OCI-LY7 (cell line): Measurements from ENCODE around the gene IL5RA. TPM values are rescaled to one million over a fixed set of nuclear protein-coding genes. Genes with fewer than 3 reads are reported as not detected.

Source experiments
- BruUV-seq: library from RNA; stranded (reverse); fragments of 400-500 nt; replicated peaks from 2 replicates; lab custom pipeline; 2021; lab: Mats Ljungman, UMichigan
- CTCF ChIA-PET: fragments of 300-600 bp; sonication (Branson Sonifier 250); formaldehyde crosslinking; loops from one replicate; lab custom pipeline; 2022; ENCODE audit warnings: antibody characterized with exemption; ENCODE audit not compliant: unreplicated experiment; lab: Charles Lee
- POLR2A ChIA-PET: fragments of 300-600 bp; sonication (Branson Sonifier 250); formaldehyde crosslinking; loops from one replicate; lab custom pipeline; 2022; ENCODE audit warnings: antibody characterized with exemption; lab: Charles Lee
- DNase-seq: peaks from one replicate; pipeline ENCODE4 v3.0.0-alpha.2; 2015; ENCODE audit warnings: low spot score
- H2AFZ ChIP-seq: fragments of 200-600 bp; sonication (generic), shearing (Covaris generic); 2 replicates; pipeline ENCODE4 v1.6.1; 2014; ENCODE audit warnings: mild to moderate bottlenecking, antibody characterized with exemption, low read length, moderate library complexity
- H3K27ac ChIP-seq: fragments of 200-600 bp; sonication (generic); 2 replicates; pipeline ENCODE4 v1.5.1; 2014; ENCODE audit warnings: mixed run types, low read depth, mild to moderate bottlenecking, moderate library complexity, low read length, inconsistent platforms; ENCODE audit not compliant: poor library complexity, severe bottlenecking
- H3K36me3 ChIP-seq: fragments of 200-600 bp; sonication (generic); 2 replicates; pipeline ENCODE4 v1.6.1; 2014; ENCODE audit warnings: mild to moderate bottlenecking, antibody characterized with exemption, low read length, moderate library complexity, mixed read lengths; ENCODE audit not compliant: insufficient read depth
- H3K4me1 ChIP-seq: fragments of 200-600 bp; sonication (generic); 2 replicates; pipeline ENCODE4 v1.5.1; 2014; ENCODE audit warnings: mild to moderate bottlenecking, low read length; ENCODE audit not compliant: insufficient read depth, poor library complexity, severe bottlenecking
- H3K4me2 ChIP-seq: fragments of 200-600 bp; sonication (generic); 2 replicates; pipeline ENCODE4 v1.6.1; 2014; ENCODE audit warnings: mild to moderate bottlenecking, low read length
- H3K4me3 ChIP-seq: fragments of 200-600 bp; sonication (generic); 2 replicates; pipeline ENCODE4 v1.5.1; 2014; ENCODE audit warnings: mild to moderate bottlenecking, low read depth, low read length; ENCODE audit not compliant: poor library complexity, severe bottlenecking
- H3K79me2 ChIP-seq: fragments of 200-600 bp; sonication (generic); 2 replicates; pipeline ENCODE4 v1.6.1; 2016; ENCODE audit warnings: low read depth, mild to moderate bottlenecking, low read length, moderate library complexity, mixed read lengths; ENCODE audit not compliant: insufficient read depth
- H3K9me2 ChIP-seq: fragments of 200-600 bp; sonication (generic); 2 replicates; pipeline ENCODE4 v1.6.1; 2016; ENCODE audit warnings: mild to moderate bottlenecking, low read length, mixed read lengths; ENCODE audit not compliant: insufficient read depth
- H3K9me3 ChIP-seq: fragments of 200-600 bp; sonication (generic); 2 replicates; pipeline ENCODE4 v1.6.1; 2014; ENCODE audit warnings: mild to moderate bottlenecking, mixed run types, low read length, mixed read lengths
- H4K20me1 ChIP-seq: fragments of 200-600 bp; sonication (generic); 2 replicates; pipeline ENCODE4 v1.6.1; 2014; ENCODE audit warnings: mild to moderate bottlenecking, antibody characterized with exemption, low read length, moderate library complexity, mixed read lengths; ENCODE audit not compliant: insufficient read depth
- CTCF ChIP-seq: fragments of 200-600 bp; sonication (generic); conservative IDR thresholded peaks from 2 replicates; pipeline ENCODE4 v1.5.1; 2014; ENCODE audit warnings: mild to moderate bottlenecking, antibody characterized with exemption, low read length, moderate library complexity, mixed read lengths
- EZH2phosphoT487 ChIP-seq: fragments of 200-600 bp; sonication (generic); IDR thresholded peaks from 2 replicates; pipeline ENCODE4 v1.6.1; 2018; ENCODE audit warnings: low read depth, borderline replicate concordance, mild to moderate bottlenecking, mixed run types, antibody characterized with exemption, low read length, moderate library complexity, mixed read lengths
- intact Hi-C: fragments of 100-400 bp; cut with micrococcal nuclease; formaldehyde crosslinking; loops from one replicate; pipeline ENCODE4 v1.10.0; 2022; ENCODE audit not compliant: unreplicated experiment
- total RNA-seq, 2 experiments: library from RNA; depleted of rRNA in 1 of 2; stranded (reverse); fragments of >200 nt in 1 of 2; shearing (Covaris generic) in 1 of 2; gene quantifications; 2 replicates each; pipeline ENCODE4 v1.2.3, GENCODE V29; 2014 to 2022

Gene IL5RA
- total RNA-seq, 2 experiments from 2014 or later, result not detected

DNA sequence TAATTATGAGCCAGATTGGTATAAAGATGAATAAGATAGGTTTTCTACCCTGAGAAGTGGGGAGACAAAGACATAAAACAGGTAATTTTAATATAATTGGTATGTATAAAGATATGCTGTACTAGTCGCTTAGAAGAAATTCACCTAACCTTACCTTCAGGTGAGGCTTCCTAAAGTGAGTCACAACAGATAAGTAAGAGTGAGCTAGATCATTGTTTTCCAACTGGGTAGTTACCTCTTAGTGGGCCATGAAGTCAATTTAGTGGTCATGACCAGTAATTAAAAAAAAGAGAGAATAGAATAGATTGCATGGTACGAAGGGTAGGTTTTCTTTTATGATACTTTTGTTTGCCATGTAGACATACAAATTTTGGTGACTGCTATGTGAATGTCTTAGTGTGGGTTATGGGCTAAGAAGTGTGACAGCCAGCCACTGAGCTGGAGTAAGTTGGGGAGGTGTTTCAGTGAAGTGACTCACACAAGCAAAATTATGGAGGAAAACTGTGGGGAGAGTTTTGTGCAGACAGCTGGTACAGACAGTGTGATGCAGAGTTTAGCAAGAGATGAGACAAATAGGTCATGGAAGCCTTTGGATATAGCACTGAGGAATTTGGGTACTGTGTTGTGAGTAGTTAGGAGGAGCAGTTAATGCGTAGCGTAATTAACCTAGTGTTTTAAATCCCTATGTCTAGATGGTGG, 24.7 kb upstream of the IL5RA start:
- intact Hi-C loops, result no loop called here
- Histone ChIP-seq H3K36me3 (peaks cover 88% of the 10 kb centered on the region), H3K9me3 (no peaks in the 10 kb centered on the region), H4K20me1 (peaks cover 26% of the 10 kb centered on the region), H3K4me2 (no peak overlapping the region), H3K27ac (no peak overlapping the region), H3K4me1 (no peaks in the 10 kb centered on the region), H3K9me2 (no peaks in the 10 kb centered on the region), H3K4me3 (no peak overlapping the region), H2AFZ (no peak overlapping the region), H3K79me2 (peaks cover 60% of the 10 kb centered on the region)
- TF ChIP-seq EZH2phosphoT487 (no peak), CTCF (no peak)
- ChIA-PET POLR2A (interaction anchor here (1.5 kb wide), 1 partner anchor 28 kb away, joined by 3 read pairs; no protein-coding TSS in a partner anchor), CTCF (no interaction called here)
- no TSS peak for BruUV-seq
- DNase-seq, result no peak

- H3K9me2 ChIP-seq, result no peaks in the 10 kb centered on the region
- POLR2A ChIA-PET, result interaction anchor here (0.6 to 1.5 kb wide), 6 partner anchors 10 to 1465 kb away, joined by 3 to 6 read pairs (median 3); no protein-coding TSS in a partner anchor
- H4K20me1 ChIP-seq, result peaks cover 23% of the 10 kb centered on the region
These were observed 23.3 kb upstream of the IL5RA start for GRCh38 chr3:3133500-3133899.

More at GRCh38 chr3:3133500-3133899, 23.3 kb upstream of the IL5RA start:
- no TSS peak for BruUV-seq
- peaks cover 88% of the 10 kb centered on the region for H3K36me3 ChIP-seq
- intact Hi-C loops, result no loop called here
- TF ChIP-seq EZH2phosphoT487, result no peak
- no peak for TF ChIP-seq CTCF
- H3K79me2 ChIP-seq, result peaks cover 74% of the 10 kb centered on the region
- no peaks in the 10 kb centered on the region for H3K9me3 ChIP-seq
- H3K27ac ChIP-seq, result no peak overlapping the region
- H3K4me2 ChIP-seq, result no peak overlapping the region
- DNase-seq, result no peak
- H3K4me1 ChIP-seq, result peaks cover 3% of the 10 kb centered on the region
- H2AFZ ChIP-seq, result no peak overlapping the region
- CTCF ChIA-PET, result no interaction called here
- no peak overlapping the region for H3K4me3 ChIP-seq
